HEK293T (cell line): ENCODE measurements around the gene PSKH1.

ENCODE experiments used
- ARNT ChIP-seq: fragments of 450-650 bp; IDR thresholded peaks from 2 replicates; pipeline ENCODE4 v1.6.1; 2017; ENCODE audit warnings: mild to moderate bottlenecking
- BHLHE40 ChIP-seq: fragments of 450-650 bp; IDR thresholded peaks from 2 replicates; pipeline ENCODE4 v1.6.1; 2016; ENCODE audit warnings: mild to moderate bottlenecking, moderate library complexity, borderline replicate concordance
- FOXA1 ChIP-seq: fragments of 450-650 bp; IDR thresholded peaks from 2 replicates; pipeline ENCODE4 v1.6.1; 2016; ENCODE audit warnings: mild to moderate bottlenecking
- FOXK2 ChIP-seq: fragments of 450-650 bp; IDR thresholded peaks from 2 replicates; pipeline ENCODE4 v1.6.1; 2016; ENCODE audit warnings: mild to moderate bottlenecking
- HDGF ChIP-seq: fragments of 450-650 bp; IDR thresholded peaks from 2 replicates; pipeline ENCODE4 v1.6.1; 2017; ENCODE audit warnings: antibody characterized with exemption, borderline replicate concordance
- SUZ12 ChIP-seq: fragments of 450-650 bp; IDR thresholded peaks from 2 replicates; pipeline ENCODE4 v1.6.1; 2016; ENCODE audit warnings: mild to moderate bottlenecking
- TARDBP ChIP-seq: fragments of 450-650 bp; IDR thresholded peaks from 2 replicates; pipeline ENCODE4 v1.6.1; 2016

- TF ChIP-seq ARNT, result no peak
- TF ChIP-seq BHLHE40, result no peak
- TF ChIP-seq HDGF, result no peak
- TF ChIP-seq TARDBP, result no peak
- TF ChIP-seq SUZ12, result no peak
- no peak for TF ChIP-seq FOXK2
- no peak for TF ChIP-seq FOXA1
Measured at GRCh38 chr16:67892899-67893742, at the start of gene PSKH1.
